Upper lobe of left lung (tissue), 6 donors: ENCODE measurements around the gene KCNK4. TPM values are rescaled to one million over a fixed set of nuclear protein-coding genes. Genes with fewer than 3 reads are reported as not detected.
A peak's percentile ranks its signal among the peaks of the same experiment; 100 is the strongest.

Experiments
- ATAC-seq, 2 donors: fragments of 200-7000 bp; cut with Tn5 transposase; one replicate each; pipeline ENCODE4 v1.9.1; 2022; ENCODE audit warnings: mild to moderate bottlenecking in 2 of 2, moderate library complexity in 2 of 2; ENCODE audit not compliant: low FRiP score in 2 of 2
- DNase-seq, 2 donors: peaks; one replicate each; pipeline ENCODE4 v3.0.0-alpha.2; 2019 to 2020
- H3K27ac ChIP-seq, 4 donors: fragments of 200-600 bp; sonication (generic); one replicate each; pipeline ENCODE4 v1.5.1; 2016 to 2019
- H3K27me3 ChIP-seq, 4 donors: fragments of 200-600 bp; sonication (generic); one replicate each; pipeline ENCODE4 v1.5.1; 2017 to 2019
- H3K36me3 ChIP-seq, 4 donors: fragments of 200-600 bp; sonication (generic); one replicate each; pipeline ENCODE4 v1.5.1; 2016 to 2019
- H3K4me1 ChIP-seq, 4 donors: fragments of 200-600 bp; sonication (generic); one replicate each; pipeline ENCODE4 v1.5.1; 2018 to 2019
- H3K4me3 ChIP-seq, 4 donors: fragments of 200-600 bp; sonication (generic); one replicate each; pipeline ENCODE4 v1.5.1; 2017 to 2019; ENCODE audit warnings: mild to moderate bottlenecking in 2 of 4, moderate library complexity in 1 of 4
- H3K9me3 ChIP-seq, 4 donors: fragments of 200-600 bp; sonication (generic); one replicate each; pipeline ENCODE4 v1.5.1; 2018 to 2019
- CTCF ChIP-seq, 6 experiments: fragments of 450-650 bp in 4 of 6; fragments of 200-600 bp in 2 of 6; sonication (generic) in 2 of 6; IDR thresholded peaks; one replicate each; pipeline ENCODE4 v1.5.1; 2016 to 2019; ENCODE audit warnings: antibody characterized with exemption in 6 of 6
- EP300 ChIP-seq, 4 donors: sonication (generic); formaldehyde crosslinking; IDR thresholded peaks; one replicate each; pipeline ENCODE4 v1.5.1; 2017; ENCODE audit warnings: antibody characterized with exemption in 4 of 4, control low read depth in 2 of 4
- POLR2A ChIP-seq, 4 donors: fragments of 450-650 bp; IDR thresholded peaks; one replicate each; pipeline ENCODE4 v1.5.1; 2016 to 2017; ENCODE audit warnings: antibody characterized with exemption in 4 of 4, mild to moderate bottlenecking in 2 of 4
- POLR2AphosphoS5 ChIP-seq, 2 donors: sonication (generic); formaldehyde crosslinking; IDR thresholded peaks; one replicate each; pipeline ENCODE4 v1.5.1; 2017; ENCODE audit warnings: antibody characterized with exemption in 2 of 2
- WGBS, 2 donors: methylation state at CpG; one replicate each; pipeline ENCODE4 v1.1.5; 2017 to 2018; 5-methylcytosine and 5-hydroxymethylcytosine counted together
- total RNA-seq, 6 donors: library from RNA; depleted of rRNA in 4 of 6; stranded (reverse); fragments of >200 nt in 4 of 6; gene quantifications; one replicate each; pipeline versions ENCODE4 v1.1.0 to v1.2.1, GENCODE V29; 2016 to 2021
- donor health status: DM: no; HTN: no; CAD: no; lungs with moderate emphysema.
- donor health status: DM: no; HTN: yes; CAD: no; lungs with severe emphysema.

The KCNK4 gene
- total RNA-seq, 6 donors from 2014 or later = 0.17 to 0.55 (median 0.26) TPM; not detected in 3

DNA sequence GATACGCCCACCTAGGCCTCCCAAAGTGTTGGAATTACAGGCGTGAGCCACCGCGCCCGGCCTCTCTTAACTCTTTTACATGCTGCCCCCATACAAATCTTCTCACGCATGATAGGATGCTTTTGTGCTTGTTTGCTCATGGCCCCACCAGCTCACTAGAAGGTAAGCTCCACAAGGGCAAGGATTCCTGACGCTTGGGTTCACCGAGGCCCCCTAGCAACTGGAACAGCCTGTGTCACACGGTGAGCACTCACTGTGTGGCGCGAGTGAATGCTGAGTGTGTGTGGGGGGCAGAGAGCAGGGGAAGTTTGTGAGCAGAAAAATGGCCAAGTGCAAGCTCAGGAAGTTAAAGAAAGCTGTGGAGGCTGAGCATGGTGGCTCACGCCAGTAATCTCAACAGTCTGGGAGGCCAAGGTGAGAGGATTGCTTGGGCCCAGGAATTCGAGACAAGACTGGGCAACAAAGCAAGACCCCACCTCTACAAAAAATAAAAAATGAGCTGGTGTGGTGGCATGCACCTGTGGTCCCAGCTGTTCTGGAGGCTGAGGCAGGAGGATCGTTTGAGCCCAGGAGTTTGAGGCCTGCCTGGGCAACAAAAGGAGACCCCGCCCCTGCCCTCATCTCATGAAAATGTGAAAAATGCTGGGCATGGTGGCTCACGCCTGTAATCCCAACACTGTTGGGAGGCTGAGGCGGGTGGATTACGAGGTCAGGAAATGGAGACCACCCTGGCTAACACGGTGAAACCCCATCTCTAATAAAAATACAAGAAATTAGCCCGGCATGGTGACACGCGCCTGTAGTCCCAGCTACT lies 8.9 kb upstream of the KCNK4 start:
- H3K9me3 ChIP-seq = no peaks in the 10 kb centered on the region
- H3K36me3 ChIP-seq = peaks cover 0 to 26% (median 19%) of the 10 kb centered on the region in 4 donors
- H3K27me3 ChIP-seq = no peaks in the 10 kb centered on the region
- no peak for TF ChIP-seq CTCF (IDR thresholded peaks at IDR 0.05)
- TF ChIP-seq POLR2A (IDR thresholded peaks at IDR 0.05) = no peak
- no peak for TF ChIP-seq POLR2AphosphoS5 (IDR thresholded peaks at IDR 0.05)
- TF ChIP-seq EP300 (IDR thresholded peaks at IDR 0.05) = no peak
- H3K4me3 ChIP-seq = no peak overlapping the region
- ATAC-seq = no peak
- no peak for DNase-seq
- no peak overlapping the region for H3K27ac ChIP-seq
- WGBS, 2 donors = 94 to 95% methylated on average over 22 of the region's 22 CpGs
- H3K4me1 ChIP-seq = peaks cover 16 to 31% (median 24%) of the 10 kb centered on the region in 4 donors

GRCh38 chr11:64283092-64283491 lies 8.0 kb upstream of the KCNK4 start:
- no peaks in the 10 kb centered on the region for H3K27me3 ChIP-seq
- H3K27ac ChIP-seq = no peak overlapping the region
- no peak for DNase-seq
- H3K36me3 ChIP-seq = peaks cover 0 to 17% (median 15%) of the 10 kb centered on the region in 4 donors
- peak overlapping the region in 1 of 4 donors; percentile 88 for H3K4me3 ChIP-seq
- 88 to 93% methylated on average over 3 of the region's 3 CpGs for WGBS, 2 donors
- TF ChIP-seq CTCF (IDR thresholded peaks at IDR 0.05) (no peak), POLR2A (IDR thresholded peaks at IDR 0.05) (no peak), POLR2AphosphoS5 (IDR thresholded peaks at IDR 0.05) (no peak), EP300 (IDR thresholded peaks at IDR 0.05) (no peak)
- H3K9me3 ChIP-seq = no peaks in the 10 kb centered on the region
- ATAC-seq = no peak
- peaks cover 16 to 30% (median 24%) of the 10 kb centered on the region in 4 donors for H3K4me1 ChIP-seq

- peaks cover 16 to 30% (median 24%) of the 10 kb centered on the region in 4 donors for H3K4me1 ChIP-seq
- H3K27me3 ChIP-seq = no peaks in the 10 kb centered on the region
- ATAC-seq = peak; percentile 95 to 97
- peaks cover 0 to 10% (median 8%) of the 10 kb centered on the region in 4 donors for H3K36me3 ChIP-seq
- H3K9me3 ChIP-seq = no peaks in the 10 kb centered on the region
- 4 to 67% methylated on average over 1 to 32 of the region's 44 CpGs for WGBS, 2 donors
- peak within 1 kb of the TSS; percentile 93 to 99 (median 96) for H3K27ac ChIP-seq
- DNase-seq = peak; percentile 98 to 99
- H3K4me3 ChIP-seq = peak within 1 kb of the TSS; percentile 59 to 94 (median 86)
- TF ChIP-seq CTCF (IDR thresholded peaks at IDR 0.05) = peak in 1 of 6 experiments; percentile 7
- peak in 3 of 4 donors; percentile 26 to 84 (median 74) for TF ChIP-seq POLR2A (IDR thresholded peaks at IDR 0.05)
- no peak for TF ChIP-seq EP300 (IDR thresholded peaks at IDR 0.05)
- TF ChIP-seq POLR2AphosphoS5 (IDR thresholded peaks at IDR 0.05) = peak in 1 of 2 donors; percentile 23
These were observed 6.8 kb upstream of the KCNK4 start, which contains the start of gene BAD for GRCh38 chr11:64284048-64284961. Gene BAD (minus strand): TSS chr11:64284665. CDS start chr11:64284368, 297 bp downstream.

GRCh38 chr11:64284962-64285884 lies 5.9 kb upstream of the KCNK4 start, which contains the start of gene GPR137:
Gene GPR137 (plus strand): TSS chr11:64285848. CDS start chr11:64286525, 677 bp downstream.
- Histone ChIP-seq H3K9me3 (no peaks in the 10 kb centered on the region), H3K36me3 (peaks cover 0 to 10% (median 8%) of the 10 kb centered on the region in 4 donors), H3K4me3 (peak within 1 kb of the TSS; percentile 59 to 94 (median 86)), H3K4me1 (peaks cover 16 to 30% (median 24%) of the 10 kb centered on the region in 4 donors), H3K27ac (peak within 1 kb of the TSS; percentile 93 to 99 (median 96)), H3K27me3 (no peaks in the 10 kb centered on the region)
- DNase-seq = peak; percentile 89 to 99
- peak in 1 of 4 donors; percentile 70 for TF ChIP-seq POLR2A (IDR thresholded peaks at IDR 0.05)
- peak in 3 of 6 experiments; percentile 9 to 35 (median 24) for TF ChIP-seq CTCF (IDR thresholded peaks at IDR 0.05)
- peak; percentile 3 to 29 for TF ChIP-seq POLR2AphosphoS5 (IDR thresholded peaks at IDR 0.05)
- TF ChIP-seq EP300 (IDR thresholded peaks at IDR 0.05) = no peak
- ATAC-seq = peak; percentile 81 to 92
- 0% methylated on average over 7 to 22 of the region's 102 CpGs for WGBS, 2 donors
